H1 (cell line): ENCODE results near the gene VSTM2L. TPM values are rescaled to one million over a fixed set of nuclear protein-coding genes. Genes with fewer than 3 reads are reported as not detected.
A peak's percentile ranks its signal among the peaks of the same experiment; 100 is the strongest.

Experiments
- CTCF ChIA-PET: fragments of 300-600 bp; sonication (Branson Sonifier 250); formaldehyde crosslinking; loops from one replicate; lab custom pipeline; 2021; ENCODE audit not compliant: partially characterized antibody; lab: Charles Lee
- POLR2A ChIA-PET: fragments of 300-600 bp; sonication (Branson Sonifier 250); formaldehyde crosslinking; loops from one replicate; lab custom pipeline; 2021; ENCODE audit warnings: inconsistent platforms; ENCODE audit not compliant: partially characterized antibody; lab: Charles Lee
- DNase-seq, 2 experiments: peaks; one replicate each; pipeline versions ENCODE4 v3.0.0 to v3.0.0-alpha.2; 2010 to 2022; ENCODE audit warnings: low spot score in 2 of 2, low read depth in 1 of 2, mixed read lengths in 1 of 2
- FAIRE-seq: peaks from 2 replicates; lab custom pipeline; 2011; peaks lifted over from hg19 to GRCh38; lab: Jason Lieb, UNC
- H2AFZ ChIP-seq: 2 replicates; pipeline ENCODE4 v1.8.1; 2012; ENCODE audit warnings: low read length, inconsistent platforms
- H2AK5ac ChIP-seq: 2 replicates; pipeline ENCODE4 v1.6.1; 2013; ENCODE audit warnings: low read depth, low read length
- H2BK120ac ChIP-seq: replicated peaks from 2 replicates; pipeline ENCODE3; 2013; ENCODE audit warnings: low read depth, low read length, inconsistent platforms
- H2BK12ac ChIP-seq: 2 replicates; pipeline ENCODE4 v1.6.1; 2013; ENCODE audit warnings: low read depth, low read length
- H2BK15ac ChIP-seq: 2 replicates; pipeline ENCODE4 v1.6.1; 2013; ENCODE audit warnings: low read length
- H2BK20ac ChIP-seq: 2 replicates; pipeline ENCODE4 v1.6.1; 2013; ENCODE audit warnings: low read length
- H2BK5ac ChIP-seq: 2 replicates; pipeline ENCODE4 v1.6.1; 2013; ENCODE audit warnings: low read depth, low read length
- H3K14ac ChIP-seq: 2 replicates; pipeline ENCODE4 v1.6.1; 2013; ENCODE audit warnings: inconsistent platforms; ENCODE audit not compliant: insufficient read length
- H3K18ac ChIP-seq: 2 replicates; pipeline ENCODE4 v1.6.1; 2013; ENCODE audit warnings: low read length; ENCODE audit errors: extremely low read depth
- H3K23ac ChIP-seq: 2 replicates; pipeline ENCODE4 v1.6.1; 2013; ENCODE audit warnings: inconsistent platforms; ENCODE audit not compliant: insufficient read length
- H3K23me2 ChIP-seq: 2 replicates; pipeline ENCODE4 v1.6.1; 2013; ENCODE audit warnings: low read depth, low read length
- H3K27ac ChIP-seq: 2 replicates; pipeline ENCODE4 v1.6.1; 2011; ENCODE audit warnings: low read depth, low read length, inconsistent platforms
- H3K27me3 ChIP-seq, 4 experiments: replicated peaks in 1 of 4; 1 replicate in 1 of 4; 2 replicates in 3 of 4; pipeline versions ENCODE4 v1.6.1 to v1.8.1; 2011 to 2013; ENCODE audit warnings: low read length in 3 of 4, mild to moderate bottlenecking in 3 of 4, inconsistent platforms in 2 of 4, mixed read lengths in 2 of 4, moderate library complexity in 1 of 4; ENCODE audit not compliant: control insufficient read depth in 3 of 4, insufficient read depth in 3 of 4; ENCODE audit errors: extremely low read depth in 1 of 4
- H3K36me3 ChIP-seq, 4 experiments: 2 replicates each; pipeline versions ENCODE4 v1.6.1 to v1.8.1; 2011 to 2013; ENCODE audit warnings: mild to moderate bottlenecking in 4 of 4, low read length in 3 of 4, moderate library complexity in 2 of 4, control low read depth in 1 of 4, inconsistent platforms in 1 of 4; ENCODE audit not compliant: insufficient read depth in 4 of 4, control insufficient read depth in 2 of 4
- H3K4ac ChIP-seq: replicated peaks from 2 replicates; pipeline ENCODE3; 2013; ENCODE audit warnings: low read length, low read depth, mixed read lengths, inconsistent platforms; ENCODE audit not compliant: insufficient read length
- H3K4me1 ChIP-seq, 4 experiments: replicated peaks in 1 of 4; 1 replicate in 1 of 4; 2 replicates in 3 of 4; pipeline versions ENCODE4 v1.6.1 to v1.8.1; 2011 to 2013; ENCODE audit warnings: low read length in 3 of 4, inconsistent platforms in 2 of 4, mixed read lengths in 1 of 4; ENCODE audit not compliant: insufficient read depth in 4 of 4, control insufficient read depth in 3 of 4
- H3K4me2 ChIP-seq, 2 experiments: 2 replicates each; pipeline versions ENCODE4 v1.6.1 to v1.8.1; 2011 to 2013; ENCODE audit warnings: low read depth in 2 of 2, low read length in 2 of 2, control low read depth in 1 of 2, inconsistent platforms in 1 of 2, mild to moderate bottlenecking in 1 of 2; ENCODE audit not compliant: insufficient read depth in 1 of 2
- H3K4me3 ChIP-seq, 4 experiments: fragments of 200-600, 300-600 bp in 1 of 4; sonication (generic), shearing (Covaris generic), sonication (Bioruptor Twin) in 1 of 4; 2 replicates each; pipeline versions ENCODE4 v1.5.1 to v1.8.1; 2011 to 2016; ENCODE audit warnings: low read length in 4 of 4, low read depth in 3 of 4, control low read depth in 2 of 4, inconsistent platforms in 2 of 4, mild to moderate bottlenecking in 2 of 4, mixed read lengths in 1 of 4, moderate library complexity in 1 of 4; ENCODE audit not compliant: insufficient read depth in 2 of 4; ENCODE audit errors: extremely low read depth in 1 of 4
- H3K56ac ChIP-seq: replicated peaks from 2 replicates; pipeline ENCODE3; 2013; ENCODE audit warnings: low read depth, mild to moderate bottlenecking, mixed read lengths, low read length, inconsistent platforms; ENCODE audit not compliant: insufficient read length
- H3K79me1 ChIP-seq: 2 replicates; pipeline ENCODE4 v1.6.1; 2013; ENCODE audit warnings: low read depth, low read length, control low read depth
- H3K79me2 ChIP-seq, 2 experiments: 2 replicates each; pipeline versions ENCODE4 v1.6.1 to v1.8.1; 2012 to 2013; ENCODE audit warnings: low read length in 2 of 2, mild to moderate bottlenecking in 2 of 2, inconsistent platforms in 1 of 2; ENCODE audit not compliant: insufficient read depth in 2 of 2, control insufficient read depth in 1 of 2
- H3K9ac ChIP-seq, 4 experiments: replicated peaks in 1 of 4; 1 replicate in 1 of 4; 2 replicates in 3 of 4; pipeline versions ENCODE4 v1.6.1 to v1.8.1; 2011 to 2013; ENCODE audit warnings: low read depth in 3 of 4, low read length in 3 of 4, control low read depth in 2 of 4, mild to moderate bottlenecking in 2 of 4, moderate library complexity in 2 of 4, inconsistent platforms in 1 of 4; ENCODE audit errors: extremely low read depth in 1 of 4
- H3K9me3 ChIP-seq, 2 experiments: 2 replicates each; pipeline versions ENCODE4 v1.6.1 to v1.8.1; 2012 to 2013; ENCODE audit warnings: mild to moderate bottlenecking in 2 of 2, moderate library complexity in 2 of 2, control low read depth in 1 of 2, inconsistent platforms in 1 of 2, low read depth in 1 of 2, low read length in 1 of 2, mixed read lengths in 1 of 2; ENCODE audit not compliant: insufficient read depth in 2 of 2
- H4K20me1 ChIP-seq, 2 experiments: replicated peaks in 1 of 2; 2 replicates each; pipeline versions ENCODE3 to v1.8.1; 2011 to 2013; ENCODE audit warnings: inconsistent platforms in 2 of 2, low read length in 2 of 2, mild to moderate bottlenecking in 1 of 2; ENCODE audit not compliant: insufficient read depth in 2 of 2, control insufficient read depth in 1 of 2
- H4K5ac ChIP-seq: 2 replicates; pipeline ENCODE4 v1.6.1; 2013; ENCODE audit warnings: low read length, low read depth, mixed read lengths, inconsistent platforms; ENCODE audit not compliant: insufficient read length
- H4K8ac ChIP-seq: 2 replicates; pipeline ENCODE4 v1.8.0; 2013; ENCODE audit warnings: mild to moderate bottlenecking, moderate library complexity, low read length, inconsistent platforms; ENCODE audit not compliant: insufficient read depth; ENCODE audit errors: extremely low read depth
- H4K91ac ChIP-seq: replicated peaks from 2 replicates; pipeline ENCODE3; 2013; ENCODE audit warnings: low read length, mixed read lengths, inconsistent platforms; ENCODE audit not compliant: insufficient read length
- CBX8 ChIP-seq: fragments of 300-800, 300-1000 bp; sonication (generic); IDR thresholded peaks from 2 replicates; pipeline ENCODE4 v1.7.1; 2016; ENCODE audit warnings: low read depth, low read length, borderline replicate concordance
- CEBPB ChIP-seq: IDR thresholded peaks from 2 replicates; pipeline ENCODE4 v1.6.1; 2012; ENCODE audit warnings: low read depth, low read length
- HDAC6 ChIP-seq: IDR thresholded peaks from one replicate; pipeline ENCODE4 v1.7.1; 2012; ENCODE audit warnings: low read depth, mild to moderate bottlenecking, inconsistent platforms, low read length, moderate library complexity
- JUN ChIP-seq: IDR thresholded peaks from 2 replicates; pipeline ENCODE4 v1.6.1; 2011; ENCODE audit warnings: low read depth, mild to moderate bottlenecking, improper control_type of control experiment, low read length
- KDM4A ChIP-seq: IDR thresholded peaks from one replicate; pipeline ENCODE4 v1.7.1; 2012; ENCODE audit warnings: low read depth, mild to moderate bottlenecking, moderate library complexity, low read length, inconsistent platforms; ENCODE audit not compliant: severe bottlenecking
- SIRT6 ChIP-seq: IDR thresholded peaks from one replicate; pipeline ENCODE4 v1.7.1; 2012; ENCODE audit warnings: low read length, inconsistent platforms
- SP1 ChIP-seq: IDR thresholded peaks from 2 replicates; pipeline ENCODE4 v1.6.1; 2011; ENCODE audit warnings: low read depth, low read length
- SP2 ChIP-seq: IDR thresholded peaks from 2 replicates; pipeline ENCODE4 v1.6.1; 2012; ENCODE audit warnings: mild to moderate bottlenecking, low read length, inconsistent platforms
- WGBS, 2 experiments: shearing (Covaris generic) in 1 of 2; methylation state at CpG; one replicate each; pipeline versions ENCODE4 v1.1.6 to v1.1.7; 2013 to 2015; ENCODE audit warnings: low lambda C conversion rate in 2 of 2, mixed read lengths in 2 of 2, inconsistent platforms in 1 of 2, low coverage in 1 of 2, missing lambda C conversion rate in 1 of 2; ENCODE audit not compliant: insufficient replicate concordance in 2 of 2, insufficient coverage in 1 of 2, insufficient read length in 1 of 2; ENCODE audit errors: extremely low coverage in 1 of 2, missing lambda C conversion rate in 1 of 2; 5-methylcytosine and 5-hydroxymethylcytosine counted together
- polyA plus RNA-seq, 7 experiments: library from polyadenylated mRNA; depleted of rRNA in 3 of 7; stranded (reverse) in 5 of 7; unstranded in 2 of 7; fragments of >200 nt in 5 of 7; fragments of 200-250 nt in 2 of 7; gene quantifications; 1 replicate in 5 of 7; 2 replicates in 1 of 7; 4 replicates in 1 of 7; pipeline versions ENCODE4 v1.2.1 to v1.2.3, GENCODE V29; 2011 to 2013; ENCODE audit warnings: missing spikeins in 2 of 7, mixed read lengths in 2 of 7
- total RNA-seq: library from RNA; stranded (reverse); fragmentation: NEBNext Ultra II Directional; extraction: Animal tissue kit (Norgen Biotek cat#: 25700); gene quantifications from 2 replicates; pipeline ENCODE4 v1.2.1, GENCODE V29; 2021
- TF ChIP-seq, protein P1 (sequence below): IDR thresholded peaks from 2 replicates; pipeline ENCODE4 v1.6.1; 2012; ENCODE audit warnings: low read length, inconsistent platforms
- TF ChIP-seq, protein P2 (sequence below), 3 experiments: IDR thresholded peaks; 1 replicate in 2 of 3; 2 replicates in 1 of 3; pipeline versions ENCODE4 v1.5.1 to v1.6.1; 2011; ENCODE audit warnings: low read length in 3 of 3, mild to moderate bottlenecking in 3 of 3, inconsistent platforms in 2 of 3, low read depth in 1 of 3, moderate library complexity in 1 of 3; ENCODE audit not compliant: insufficient read depth in 1 of 3; ENCODE audit errors: control extremely low read depth in 1 of 3

Gene VSTM2L
- total and polyA plus RNA-seq, 2 of the 8 experiments (the other 6 are each of a cell fraction or from before 2014, with no cell fraction given): 1.3 to 3.2 TPM

GRCh38 chr20:37912874-37913273 is 9.9 kb downstream of the VSTM2L start:
- Histone ChIP-seq H2AK5ac (no peak overlapping the region), H3K4ac (no peak overlapping the region), H3K79me2 (no peaks in the 10 kb centered on the region), H3K4me3 (no peak overlapping the region), H2BK120ac (no peak overlapping the region), H2BK12ac (0 out of 2 replicates have a peak overlapping the region, but pooled peaks have one; percentile 89), H3K4me2 (no peak overlapping the region), H3K14ac (no peak overlapping the region), H3K4me1 (peaks cover 9 to 44% (median 24%) of the 10 kb centered on the region in 4 experiments), H3K23ac (no peak overlapping the region), H4K20me1 (peaks cover 0 to 5% of the 10 kb centered on the region in 2 experiments), H3K27me3 (no peaks in the 10 kb centered on the region; a peak in 3 of 7 replicates), H2BK20ac (no peak overlapping the region), H2AFZ (no peak overlapping the region), H3K18ac (no peak overlapping the region), H2BK5ac (no peak overlapping the region), H4K91ac (no peak overlapping the region), H3K36me3 (no peaks in the 10 kb centered on the region), H4K8ac (no peak overlapping the region), H3K56ac (no peak overlapping the region), H4K5ac (no peak overlapping the region), H3K27ac (no peak overlapping the region), H3K23me2 (peaks cover 17% of the 10 kb centered on the region; the same call in 1 of the 2 replicates), H2BK15ac (no peak overlapping the region), H3K9ac (no peak overlapping the region), H3K9me3 (no peaks in the 10 kb centered on the region), H3K79me1 (no peaks in the 10 kb centered on the region)
- TF ChIP-seq SP2 (no peak), KDM4A (no peak), JUN (no peak), SIRT6 (no peak), CEBPB (no peak), SP1 (no peak), HDAC6 (no peak), CBX8 (no peak)
- TF ChIP-seq, protein P1, sequence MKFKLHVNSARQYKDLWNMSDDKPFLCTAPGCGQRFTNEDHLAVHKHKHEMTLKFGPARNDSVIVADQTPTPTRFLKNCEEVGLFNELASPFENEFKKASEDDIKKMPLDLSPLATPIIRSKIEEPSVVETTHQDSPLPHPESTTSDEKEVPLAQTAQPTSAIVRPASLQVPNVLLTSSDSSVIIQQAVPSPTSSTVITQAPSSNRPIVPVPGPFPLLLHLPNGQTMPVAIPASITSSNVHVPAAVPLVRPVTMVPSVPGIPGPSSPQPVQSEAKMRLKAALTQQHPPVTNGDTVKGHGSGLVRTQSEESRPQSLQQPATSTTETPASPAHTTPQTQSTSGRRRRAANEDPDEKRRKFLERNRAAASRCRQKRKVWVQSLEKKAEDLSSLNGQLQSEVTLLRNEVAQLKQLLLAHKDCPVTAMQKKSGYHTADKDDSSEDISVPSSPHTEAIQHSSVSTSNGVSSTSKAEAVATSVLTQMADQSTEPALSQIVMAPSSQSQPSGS: no peak
- TF ChIP-seq, protein P2, sequence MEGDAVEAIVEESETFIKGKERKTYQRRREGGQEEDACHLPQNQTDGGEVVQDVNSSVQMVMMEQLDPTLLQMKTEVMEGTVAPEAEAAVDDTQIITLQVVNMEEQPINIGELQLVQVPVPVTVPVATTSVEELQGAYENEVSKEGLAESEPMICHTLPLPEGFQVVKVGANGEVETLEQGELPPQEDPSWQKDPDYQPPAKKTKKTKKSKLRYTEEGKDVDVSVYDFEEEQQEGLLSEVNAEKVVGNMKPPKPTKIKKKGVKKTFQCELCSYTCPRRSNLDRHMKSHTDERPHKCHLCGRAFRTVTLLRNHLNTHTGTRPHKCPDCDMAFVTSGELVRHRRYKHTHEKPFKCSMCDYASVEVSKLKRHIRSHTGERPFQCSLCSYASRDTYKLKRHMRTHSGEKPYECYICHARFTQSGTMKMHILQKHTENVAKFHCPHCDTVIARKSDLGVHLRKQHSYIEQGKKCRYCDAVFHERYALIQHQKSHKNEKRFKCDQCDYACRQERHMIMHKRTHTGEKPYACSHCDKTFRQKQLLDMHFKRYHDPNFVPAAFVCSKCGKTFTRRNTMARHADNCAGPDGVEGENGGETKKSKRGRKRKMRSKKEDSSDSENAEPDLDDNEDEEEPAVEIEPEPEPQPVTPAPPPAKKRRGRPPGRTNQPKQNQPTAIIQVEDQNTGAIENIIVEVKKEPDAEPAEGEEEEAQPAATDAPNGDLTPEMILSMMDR (IDR thresholded peaks at IDR 0.05; ENCODE audit: control extremely low read depth in 1 of 3, insufficient read depth in 1 of 3, low read depth in 1 of 3, low read length in 3 of 3): no peak
- 87% methylated on average over 6 of the region's 6 CpGs; no CpG with 5 or more reads in 1 of the 2 experiments for WGBS, 2 experiments
- POLR2A ChIA-PET: interaction anchor here (0.9 to 1.1 kb wide), 3 partner anchors 10 to 59 kb away, joined by 3 to 5 read pairs (median 4); partner anchors contain the start of gene VSTM2L
- CTCF ChIA-PET: interaction anchor here (0.6 to 1.7 kb wide), 9 partner anchors 11 to 349 kb away, joined by 3 to 6 read pairs (median 4); partner anchors contain the start of gene VSTM2L
- DNase-seq (no peak), FAIRE-seq (no peak)
